Osteoblast (primary cell): ENCODE data around the gene TIE1. TPM values are rescaled to one million over a fixed set of nuclear protein-coding genes. Genes with fewer than 3 reads are reported as not detected.

Source experiments
- DNase-seq: peaks from one replicate; pipeline ENCODE4 v3.0.0; 2011; ENCODE audit warnings: low spot score, mixed read lengths; ENCODE audit not compliant: insufficient read length; ENCODE audit errors: missing footprints
- H2AFZ ChIP-seq: 2 replicates; pipeline ENCODE4 v1.6.0; 2011; ENCODE audit warnings: mild to moderate bottlenecking, low read length
- H3K27ac ChIP-seq: 2 replicates; pipeline ENCODE4 v1.5.1; 2011; ENCODE audit warnings: mild to moderate bottlenecking, low read depth, low read length, moderate library complexity
- H3K27me3 ChIP-seq: 2 replicates; pipeline ENCODE4 v1.6.0; 2012; ENCODE audit warnings: mild to moderate bottlenecking, control low read depth, inconsistent platforms, low read length, moderate library complexity; ENCODE audit not compliant: insufficient read depth
- H3K36me3 ChIP-seq: 2 replicates; pipeline ENCODE4 v1.5.1; 2011; ENCODE audit warnings: mild to moderate bottlenecking, low read length, control low read depth, moderate library complexity; ENCODE audit not compliant: insufficient read depth
- H3K4me1 ChIP-seq: 2 replicates; pipeline ENCODE4 v1.5.1; 2011; ENCODE audit warnings: mild to moderate bottlenecking, low read length, control low read depth, moderate library complexity; ENCODE audit not compliant: insufficient read depth
- H3K4me2 ChIP-seq: 2 replicates; pipeline ENCODE4 v1.6.0; 2011; ENCODE audit warnings: mild to moderate bottlenecking, low read length; ENCODE audit not compliant: insufficient read depth
- H3K4me3 ChIP-seq: fragments of 200-600 bp; sonication (generic); 3 replicates; pipeline ENCODE4 v1.5.1; 2012; ENCODE audit warnings: mild to moderate bottlenecking, low read length, inconsistent platforms; ENCODE audit not compliant: insufficient read depth
- H3K79me2 ChIP-seq: 2 replicates; pipeline ENCODE4 v1.6.0; 2012; ENCODE audit warnings: mild to moderate bottlenecking, low read length, control low read depth, inconsistent platforms; ENCODE audit not compliant: insufficient read depth
- H3K9me3 ChIP-seq: 2 replicates; pipeline ENCODE4 v1.5.1; 2011; ENCODE audit warnings: low read depth, low read length, control low read depth
- H4K20me1 ChIP-seq: 2 replicates; pipeline ENCODE4 v1.6.0; 2012; ENCODE audit warnings: mild to moderate bottlenecking, low read length, control low read depth; ENCODE audit not compliant: insufficient read depth
- CTCF ChIP-seq: IDR thresholded peaks from 2 replicates; pipeline ENCODE4 v1.5.1; 2011; ENCODE audit warnings: mild to moderate bottlenecking, low read depth, low read length, moderate library complexity; ENCODE audit errors: extremely low read depth
- total RNA-seq: library from RNA; depleted of rRNA; stranded (reverse); fragments of >200 nt; gene quantifications from 2 replicates; pipeline ENCODE4 v1.2.3, GENCODE V29; 2012

The TIE1 gene
- total RNA-seq, 1 donor = not detected

DNA sequence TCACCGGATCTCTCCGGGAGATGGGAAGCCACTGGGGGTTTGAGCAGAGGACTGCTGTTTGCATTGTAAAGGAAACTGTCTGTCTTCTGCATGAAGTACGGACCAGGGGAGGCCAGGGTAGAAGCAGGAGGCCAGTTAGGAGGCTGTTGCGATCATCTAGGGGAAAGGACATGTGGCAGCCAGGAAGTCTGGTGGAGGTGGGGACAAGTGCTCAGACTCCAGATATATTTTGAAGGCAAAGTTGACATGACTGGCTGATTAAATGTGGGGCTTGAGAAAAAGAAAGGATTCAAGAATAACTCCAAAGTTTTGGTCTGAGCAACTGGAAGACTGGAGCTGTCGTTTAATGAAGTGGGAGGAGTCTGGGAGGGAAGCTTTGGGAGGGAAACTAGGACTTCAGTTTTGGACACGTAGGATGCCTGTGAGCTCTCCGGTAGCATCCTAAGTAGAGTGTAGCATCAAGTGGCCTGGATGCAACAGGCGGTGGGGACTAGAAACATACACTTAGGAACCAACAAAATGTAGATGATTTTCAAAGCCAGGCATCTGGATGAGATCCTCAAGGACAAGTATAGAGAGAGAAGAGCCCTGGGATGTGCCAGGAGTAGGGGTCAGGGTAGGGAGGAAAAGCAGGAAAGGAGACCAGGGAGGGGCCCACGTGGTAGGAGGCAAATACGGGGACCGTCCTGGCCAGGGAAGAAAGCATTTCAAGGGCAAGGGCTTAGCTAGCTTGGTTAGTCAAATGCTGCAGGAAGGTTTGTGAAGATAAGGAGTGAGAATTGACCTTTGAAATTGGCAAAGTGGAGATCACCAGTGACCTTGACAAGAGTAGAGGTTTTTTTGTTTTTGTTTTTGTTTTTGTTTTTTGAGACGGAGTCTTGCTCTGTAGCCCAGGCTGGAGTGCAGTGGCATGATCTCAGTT, 11.7 kb upstream of the TIE1 start:
- Histone ChIP-seq H3K4me2 (no peak overlapping the region), H3K79me2 (no peaks in the 10 kb centered on the region), H2AFZ (no peak overlapping the region), H3K27me3 (peaks cover 12% of the 10 kb centered on the region), H4K20me1 (no peaks in the 10 kb centered on the region), H3K27ac (no peak overlapping the region), H3K4me3 (no peak overlapping the region), H3K9me3 (no peaks in the 10 kb centered on the region), H3K36me3 (no peaks in the 10 kb centered on the region), H3K4me1 (peaks cover 2% of the 10 kb centered on the region)
- no peak for TF ChIP-seq CTCF
- no peak for DNase-seq

- Histone ChIP-seq H3K36me3 (no peaks in the 10 kb centered on the region), H4K20me1 (no peaks in the 10 kb centered on the region), H3K27me3 (peaks cover 11% of the 10 kb centered on the region), H3K79me2 (no peaks in the 10 kb centered on the region), H3K4me1 (peaks cover 22% of the 10 kb centered on the region), H3K4me2 (no peak overlapping the region), H3K27ac (no peak overlapping the region), H3K9me3 (no peaks in the 10 kb centered on the region), H2AFZ (no peak overlapping the region), H3K4me3 (no peak overlapping the region)
- TF ChIP-seq CTCF = no peak
- DNase-seq = no peak
Observed at GRCh38 chr1:43292216-43292615, 8.6 kb upstream of the TIE1 start.

- no peak for TF ChIP-seq CTCF
- Histone ChIP-seq H3K36me3 (no peaks in the 10 kb centered on the region), H3K4me2 (no peak overlapping the region), H2AFZ (no peak overlapping the region), H3K27me3 (peaks cover 7% of the 10 kb centered on the region), H3K27ac (no peak overlapping the region), H3K79me2 (no peaks in the 10 kb centered on the region), H3K4me1 (peaks cover 22% of the 10 kb centered on the region), H3K9me3 (no peaks in the 10 kb centered on the region), H3K4me3 (no peak overlapping the region), H4K20me1 (no peaks in the 10 kb centered on the region)
- no peak for DNase-seq
Observed at GRCh38 chr1:43292679-43293078, 8.1 kb upstream of the TIE1 start.

DNA sequence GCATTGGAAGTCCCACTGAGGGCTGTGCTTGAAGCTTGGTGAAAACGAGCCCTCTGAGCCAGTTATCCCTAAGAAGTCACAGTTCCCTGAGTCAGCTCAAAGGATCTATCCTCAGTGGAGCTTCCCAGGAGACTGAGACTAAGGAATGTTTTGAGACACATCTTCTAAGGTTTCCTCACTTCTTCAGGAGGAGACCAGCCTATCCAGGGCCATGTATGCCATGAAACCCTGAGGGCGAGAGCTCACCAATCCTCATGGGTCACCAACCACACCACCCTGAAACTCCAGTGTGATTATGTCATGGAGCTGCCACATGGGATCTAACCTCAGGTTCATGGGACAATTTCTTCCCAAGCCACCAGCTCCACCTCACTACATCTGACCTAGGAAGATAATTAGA, 7.6 kb upstream of the TIE1 start:
- Histone ChIP-seq H3K4me1 (peaks cover 22% of the 10 kb centered on the region), H3K9me3 (no peaks in the 10 kb centered on the region), H3K4me3 (no peak overlapping the region), H3K27me3 (peaks cover 3% of the 10 kb centered on the region), H3K27ac (no peak overlapping the region), H3K36me3 (no peaks in the 10 kb centered on the region), H2AFZ (no peak overlapping the region), H3K79me2 (no peaks in the 10 kb centered on the region), H4K20me1 (no peaks in the 10 kb centered on the region), H3K4me2 (no peak overlapping the region)
- DNase-seq = no peak
- no peak for TF ChIP-seq CTCF
